SK-N-SH (cell line): Measurements from ENCODE around the gene SHROOM3. TPM values are rescaled to one million over a fixed set of nuclear protein-coding genes. Genes with fewer than 3 reads are reported as not detected.

ENCODE experiments used
- CTCF ChIA-PET: fragments of 300-600, 350-600 bp; formaldehyde crosslinking; extraction: SDS; loops from one replicate; lab custom pipeline; 2021; lab: Yijun Ruan, JAX
- POLR2A ChIA-PET: fragments of 350-600 bp; sonication (Branson Sonifier 250); formaldehyde crosslinking; extraction: SDS; loops from one replicate; lab custom pipeline; 2020; ENCODE audit warnings: antibody characterized with exemption, inconsistent platforms; lab: Yijun Ruan, JAX
- DNase-seq: peaks from one replicate; pipeline ENCODE4 v3.0.0; 2012
- H2AFZ ChIP-seq: fragments of 200-600 bp; sonication (generic); 2 replicates; pipeline ENCODE4 v1.8.1; 2016; ENCODE audit warnings: antibody characterized with exemption, mild to moderate bottlenecking, low read depth
- H3F3A ChIP-seq: fragments of 200-600 bp; sonication (generic); replicated peaks from 2 replicates; pipeline ENCODE3; 2016; ENCODE audit warnings: antibody characterized with exemption, mild to moderate bottlenecking; ENCODE audit not compliant: insufficient read depth
- H3K27ac ChIP-seq, 2 experiments: fragments of 200-500 bp in 1 of 2; fragments of 200-600 bp in 1 of 2; sonication (Bioruptor generic) in 1 of 2; sonication (generic), shearing (Covaris generic) in 1 of 2; 2 replicates each; pipeline versions ENCODE4 v1.5.1 to v1.6.1; 2014 to 2016; ENCODE audit warnings: low read depth in 2 of 2, inconsistent platforms in 1 of 2, low read length in 1 of 2, mild to moderate bottlenecking in 1 of 2, mixed read lengths in 1 of 2
- H3K27me3 ChIP-seq: fragments of 200-600 bp; sonication (generic), shearing (Covaris generic); 2 replicates; pipeline ENCODE4 v1.6.1; 2016; ENCODE audit warnings: mixed run types; ENCODE audit not compliant: insufficient read depth
- H3K36me3 ChIP-seq, 2 experiments: fragments of 200-500 bp in 1 of 2; fragments of 200-600 bp in 1 of 2; sonication (Bioruptor generic) in 1 of 2; sonication (generic) in 1 of 2; replicated peaks in 1 of 2; 2 replicates each; pipeline versions ENCODE3 to v1.5.1; 2014 to 2016; ENCODE audit warnings: low read length in 1 of 2, mild to moderate bottlenecking in 1 of 2; ENCODE audit not compliant: insufficient read depth in 2 of 2, control insufficient read depth in 1 of 2
- H3K4me1 ChIP-seq, 2 experiments: fragments of 200-500 bp in 1 of 2; fragments of 200-600 bp in 1 of 2; sonication (Bioruptor generic) in 1 of 2; sonication (generic), shearing (Covaris generic) in 1 of 2; 2 replicates each; pipeline versions ENCODE4 v1.5.1 to v1.6.1; 2014 to 2016; ENCODE audit warnings: low read depth in 1 of 2, low read length in 1 of 2, mixed run types in 1 of 2; ENCODE audit not compliant: insufficient read depth in 2 of 2, control insufficient read depth in 1 of 2
- H3K4me2 ChIP-seq: fragments of 200-600 bp; sonication (generic), shearing (Covaris generic); 2 replicates; pipeline ENCODE4 v1.6.1; 2017; ENCODE audit warnings: mixed run types
- H3K4me3 ChIP-seq, 2 experiments: fragments of 200-500 bp in 1 of 2; fragments of 200-600 bp in 1 of 2; sonication (Bioruptor generic) in 1 of 2; sonication (generic), shearing (Covaris generic) in 1 of 2; 2 replicates each; pipeline versions ENCODE4 v1.5.1 to v1.8.1; 2014 to 2016; ENCODE audit warnings: low read depth in 2 of 2, inconsistent platforms in 1 of 2, low read length in 1 of 2, mild to moderate bottlenecking in 1 of 2, mixed read lengths in 1 of 2, moderate library complexity in 1 of 2
- H3K79me2 ChIP-seq: fragments of 200-600 bp; sonication (generic); 2 replicates; pipeline ENCODE4 v1.8.1; 2017; ENCODE audit warnings: mild to moderate bottlenecking; ENCODE audit not compliant: insufficient read depth
- H3K9ac ChIP-seq: fragments of 200-600 bp; sonication (generic); 2 replicates; pipeline ENCODE4 v1.6.1; 2017; ENCODE audit warnings: mixed run types
- H3K9me2 ChIP-seq: fragments of 200-600 bp; sonication (generic); 2 replicates; pipeline ENCODE4 v1.6.1; 2017; ENCODE audit warnings: mixed run types
- H3K9me3 ChIP-seq: fragments of 200-600 bp; sonication (generic); 2 replicates; pipeline ENCODE4 v1.6.1; 2017; ENCODE audit warnings: mixed run types, mild to moderate bottlenecking, moderate library complexity
- H4K20me1 ChIP-seq: fragments of 200-600 bp; sonication (generic); 2 replicates; pipeline ENCODE4 v1.6.1; 2017; ENCODE audit warnings: mild to moderate bottlenecking, mixed run types; ENCODE audit not compliant: insufficient read depth
- CTCF ChIP-seq: fragments of 200-600 bp; sonication (generic); IDR thresholded peaks from 2 replicates; pipeline ENCODE4 v1.6.1; 2017; ENCODE audit warnings: antibody characterized with exemption, mild to moderate bottlenecking, moderate library complexity
- EZH2phosphoT487 ChIP-seq: fragments of 200-600 bp; sonication (generic); IDR thresholded peaks from 2 replicates; pipeline ENCODE4 v1.6.1; 2017; ENCODE audit warnings: low read depth, mixed run types, mild to moderate bottlenecking, antibody characterized with exemption, moderate library complexity, borderline replicate concordance
- FOXJ3 ChIP-seq: sonication (generic); formaldehyde crosslinking; IDR thresholded peaks from 2 replicates; pipeline ENCODE4 v1.5.1; 2020; ENCODE audit warnings: mild to moderate bottlenecking, missing genetic modification reagents
- GATA2 ChIP-seq: sonication (generic); formaldehyde crosslinking; IDR thresholded peaks from 2 replicates; pipeline ENCODE4 v1.5.0; 2020; ENCODE audit warnings: mild to moderate bottlenecking, missing genetic modification reagents
- IRF3 ChIP-seq: fragments of 150-350 bp; IDR thresholded peaks from 2 replicates; pipeline ENCODE4 v1.6.1; 2016; ENCODE audit warnings: mild to moderate bottlenecking, low read depth, low read length
- MEF2A ChIP-seq: IDR thresholded peaks from 2 replicates; pipeline ENCODE4 v1.4.0; 2012; ENCODE audit warnings: low read depth, borderline replicate concordance
- MXI1 ChIP-seq: IDR thresholded peaks from 2 replicates; pipeline ENCODE4 v1.6.1; 2012; ENCODE audit warnings: mild to moderate bottlenecking, low read depth, low read length, improper control_type of control experiment
- NFIC ChIP-seq: IDR thresholded peaks from 2 replicates; pipeline ENCODE4 v1.4.0; 2012; ENCODE audit warnings: borderline replicate concordance
- NRF1 ChIP-seq: IDR thresholded peaks from 2 replicates; pipeline ENCODE4 v1.6.1; 2012; ENCODE audit warnings: low read depth, mild to moderate bottlenecking, low read length
- RAD21 ChIP-seq: IDR thresholded peaks from 2 replicates; pipeline ENCODE4 v1.6.1; 2012; ENCODE audit warnings: mild to moderate bottlenecking, low read length
- SIN3A ChIP-seq: IDR thresholded peaks from 2 replicates; pipeline ENCODE4 v1.6.1; 2012; ENCODE audit warnings: low read depth, mild to moderate bottlenecking, low read length, moderate library complexity, borderline replicate concordance
- SMC3 ChIP-seq: IDR thresholded peaks from 2 replicates; pipeline ENCODE4 v1.6.1; 2012; ENCODE audit warnings: low read depth, low read length, improper control_type of control experiment
- TAF1 ChIP-seq: IDR thresholded peaks from 2 replicates; pipeline ENCODE4 v1.6.1; 2012; ENCODE audit warnings: low read depth, mild to moderate bottlenecking, low read length, moderate library complexity, borderline replicate concordance
- USF2 ChIP-seq: fragments of 150-350 bp; IDR thresholded peaks from 2 replicates; pipeline ENCODE4 v1.6.1; 2017; ENCODE audit warnings: antibody characterized with exemption, low read length, low read depth, borderline replicate concordance
- YY1 ChIP-seq: IDR thresholded peaks from 2 replicates; pipeline ENCODE4 v1.4.0; 2012; ENCODE audit warnings: low read depth, mild to moderate bottlenecking
- ZBTB33 ChIP-seq: IDR thresholded peaks from 2 replicates; pipeline ENCODE4 v1.4.0; 2012; ENCODE audit warnings: low read depth, borderline replicate concordance
- WGBS: methylation state at CpG from one replicate; pipeline ENCODE4 v1.1.6; 2017; ENCODE audit warnings: low lambda C conversion rate; 5-methylcytosine and 5-hydroxymethylcytosine counted together
- polyA plus RNA-seq, 3 experiments: library from polyadenylated mRNA; depleted of rRNA; stranded (reverse); fragments of >200 nt; gene quantifications; 2 replicates each; pipeline ENCODE4 v1.2.3, GENCODE V29; 2012

The SHROOM3 gene
- polyA plus RNA-seq, 1 of the 3 experiments (the other 2 are of a cell fraction), result 4.3 TPM

GRCh38 chr4:76689145-76689817 lies 254.3 kb downstream of the SHROOM3 start:
- peaks cover 12 to 28% of the 10 kb centered on the region in 2 experiments for H3K4me1 ChIP-seq
- peak; percentile 21; the same call in 1 of the 2 replicates for TF ChIP-seq MXI1
- TF ChIP-seq SIN3A, result peak; percentile 66; the same call in 1 of the 2 replicates
- no peak for TF ChIP-seq ZBTB33
- no peaks in the 10 kb centered on the region for H3K27me3 ChIP-seq
- WGBS, result 2% methylated on average over 31 of the region's 87 CpGs
- DNase-seq, result peak; percentile 78
- peak overlapping the region; percentile 73 for H2AFZ ChIP-seq
- no peaks in the 10 kb centered on the region for H4K20me1 ChIP-seq
- peaks cover 9% of the 10 kb centered on the region for H3F3A ChIP-seq
- CTCF ChIA-PET, result interaction anchor here (1.9 kb wide), 1 partner anchor 184 kb away, joined by 5 read pairs; no protein-coding TSS in a partner anchor
- peaks cover 80% of the 10 kb centered on the region for H3K79me2 ChIP-seq
- H3K36me3 ChIP-seq, result peaks cover 3 to 7% of the 10 kb centered on the region in 2 experiments
- H3K4me3 ChIP-seq, result peak overlapping the region; percentile 79 to 81
- peak overlapping the region; percentile 92 for H3K9ac ChIP-seq
- POLR2A ChIA-PET, result interaction anchor here (0.6 to 2.8 kb wide), 4 partner anchors 43 to 514 kb away, joined by 3 to 16 read pairs (median 3); no protein-coding TSS in a partner anchor
- H3K27ac ChIP-seq, result peak overlapping the region; percentile 78 to 99
- H3K9me3 ChIP-seq, result no peaks in the 10 kb centered on the region
- H3K9me2 ChIP-seq, result no peaks in the 10 kb centered on the region
- peak overlapping the region; percentile 92 for H3K4me2 ChIP-seq

GRCh38 chr4:76690011-76690905 lies 255.2 kb downstream of the SHROOM3 start:
- peaks cover 12 to 31% of the 10 kb centered on the region in 2 experiments for H3K4me1 ChIP-seq
- H3K9me2 ChIP-seq, result no peaks in the 10 kb centered on the region
- peak overlapping the region; percentile 79 to 81 for H3K4me3 ChIP-seq
- no peaks in the 10 kb centered on the region for H4K20me1 ChIP-seq
- H3K36me3 ChIP-seq, result peaks cover 3 to 7% of the 10 kb centered on the region in 2 experiments
- no peaks in the 10 kb centered on the region for H3K27me3 ChIP-seq
- peak; percentile 84 for DNase-seq
- whole genome bisulfite sequencing, result under 1% methylated on average over 12 of the region's 12 CpGs
- H3K9ac ChIP-seq, result peak overlapping the region; percentile 92
- peak overlapping the region; percentile 78 to 99 for H3K27ac ChIP-seq
- H3K4me2 ChIP-seq, result peak overlapping the region; percentile 92
- CTCF ChIA-PET, result interaction anchor here (1.9 kb wide), 1 partner anchor 185 kb away, joined by 5 read pairs; no protein-coding TSS in a partner anchor
- H3K9me3 ChIP-seq, result no peaks in the 10 kb centered on the region
- H3K79me2 ChIP-seq, result peaks cover 87% of the 10 kb centered on the region
- POLR2A ChIA-PET, result interaction anchor here (1.0 kb wide), 1 partner anchor 9 kb away, joined by 4 read pairs; no protein-coding TSS in a partner anchor
- H3F3A ChIP-seq, result peaks cover 6% of the 10 kb centered on the region
- peak overlapping the region; percentile 30; the same call in 1 of the 2 replicates for H2AFZ ChIP-seq
- 0 out of 2 replicates have a peak, but pooled peaks have one; percentile 54 for TF ChIP-seq FOXJ3
- no peak for TF ChIP-seq MEF2A
- peak; percentile 86 for TF ChIP-seq GATA2 (CRISPR knock-in tag)
- TF ChIP-seq SMC3, result no peak; the same call in 1 of the 2 replicates
- TF ChIP-seq USF2, result no peak
- no peak for TF ChIP-seq IRF3
- peak; percentile 32 for TF ChIP-seq RAD21
- TF ChIP-seq MXI1, result peak; percentile 89
- TF ChIP-seq CTCF, result no peak
- no peak for TF ChIP-seq EZH2phosphoT487
- TF ChIP-seq TAF1, result 0 out of 2 replicates have a peak, but pooled peaks have one; percentile 57
- no peak for TF ChIP-seq YY1
- no peak for TF ChIP-seq NRF1
- peak; percentile 2; the same call in 1 of the 2 replicates for TF ChIP-seq NFIC
